IMR-90 (cell line): ENCODE measurements around the gene IL18BP. TPM values are rescaled to one million over a fixed set of nuclear protein-coding genes. Genes with fewer than 3 reads are reported as not detected.

Experiments used
- ATAC-seq: fragments of 200-7000 bp; cut with Tn5 transposase; 2 replicates; pipeline ENCODE4 v1.9.1; 2020; ENCODE audit warnings: low read depth, mild to moderate bottlenecking, moderate library complexity
- BruUV-seq: library from RNA; stranded (reverse); fragments of 400-500 nt; replicated peaks from 2 replicates; lab custom pipeline; 2021; lab: Mats Ljungman, UMichigan
- CTCF ChIA-PET: fragments of 300-600 bp; formaldehyde crosslinking; extraction: SDS; loops from one replicate; lab custom pipeline; 2021; ENCODE audit warnings: antibody characterized with exemption; lab: Yijun Ruan, JAX
- POLR2A ChIA-PET: fragments of 300-600 bp; sonication (Branson Sonifier 250); formaldehyde crosslinking; loops from one replicate; lab custom pipeline; 2022; ENCODE audit warnings: antibody characterized with exemption; ENCODE audit not compliant: unreplicated experiment; lab: Charles Lee
- DNase-seq: peaks from one replicate; pipeline ENCODE4 v3.0.0; 2013
- H2AFZ ChIP-seq: replicated peaks from 2 replicates; pipeline ENCODE3; 2013; ENCODE audit warnings: low read length, mild to moderate bottlenecking; ENCODE audit not compliant: poor library complexity
- H2AK5ac ChIP-seq: 2 replicates; pipeline ENCODE4 v1.6.1; 2013; ENCODE audit warnings: low read depth, low read length, inconsistent platforms
- H2AK9ac ChIP-seq: replicated peaks from 2 replicates; pipeline ENCODE3; 2013; ENCODE audit warnings: mild to moderate bottlenecking, low read depth, low read length, moderate library complexity; ENCODE audit not compliant: poor library complexity
- H2BK120ac ChIP-seq: 2 replicates; pipeline ENCODE4 v1.6.1; 2013; ENCODE audit warnings: low read depth, low read length, inconsistent platforms
- H2BK15ac ChIP-seq: 3 replicates; pipeline ENCODE4 v1.6.1; 2013; ENCODE audit warnings: low read depth, low read length, inconsistent platforms
- H2BK20ac ChIP-seq: 2 replicates; pipeline ENCODE4 v1.6.1; 2013; ENCODE audit warnings: low read depth, mild to moderate bottlenecking, inconsistent platforms, low read length, moderate library complexity
- H2BK5ac ChIP-seq: 2 replicates; pipeline ENCODE4 v1.6.1; 2013; ENCODE audit warnings: mild to moderate bottlenecking, low read depth, low read length, inconsistent platforms; ENCODE audit not compliant: poor library complexity, severe bottlenecking
- H3K14ac ChIP-seq: replicated peaks from 2 replicates; pipeline ENCODE4 v1.6.1; 2013; ENCODE audit warnings: low read depth, low read length, inconsistent platforms
- H3K18ac ChIP-seq: 2 replicates; pipeline ENCODE4 v1.6.1; 2013; ENCODE audit warnings: low read depth, low read length, control low read depth
- H3K23ac ChIP-seq: 2 replicates; pipeline ENCODE4 v1.6.1; 2013; ENCODE audit warnings: low read depth, low read length, inconsistent platforms
- H3K27ac ChIP-seq: 2 replicates; pipeline ENCODE4 v1.5.1; 2013; ENCODE audit warnings: mild to moderate bottlenecking, control low read depth, low read length; ENCODE audit not compliant: insufficient read depth
- H3K27me3 ChIP-seq: 2 replicates; pipeline ENCODE4 v1.6.1; 2013; ENCODE audit warnings: low read length; ENCODE audit not compliant: control insufficient read depth, insufficient read depth
- H3K36me3 ChIP-seq: 2 replicates; pipeline ENCODE4 v1.6.1; 2013; ENCODE audit warnings: low read length, mixed read lengths; ENCODE audit not compliant: control insufficient read depth, insufficient read depth
- H3K4ac ChIP-seq: 2 replicates; pipeline ENCODE4 v1.6.1; 2013; ENCODE audit warnings: low read depth, low read length, inconsistent platforms
- H3K4me1 ChIP-seq: 2 replicates; pipeline ENCODE4 v1.6.1; 2013; ENCODE audit warnings: low read length, mixed read lengths; ENCODE audit not compliant: control insufficient read depth, insufficient read depth
- H3K4me2 ChIP-seq: 2 replicates; pipeline ENCODE4 v1.6.1; 2013; ENCODE audit warnings: low read depth, mild to moderate bottlenecking, control low read depth, low read length, moderate library complexity
- H3K4me3 ChIP-seq: 2 replicates; pipeline ENCODE4 v1.5.1; 2013; ENCODE audit warnings: low read depth, mild to moderate bottlenecking, control low read depth, low read length, moderate library complexity; ENCODE audit not compliant: insufficient read depth
- H3K56ac ChIP-seq: 2 replicates; pipeline ENCODE4 v1.6.1; 2013; ENCODE audit warnings: low read length, inconsistent platforms; ENCODE audit not compliant: insufficient read depth; ENCODE audit errors: extremely low read depth
- H3K79me1 ChIP-seq, 2 experiments: 2 replicates each; pipeline ENCODE4 v1.6.1; 2013; ENCODE audit warnings: low read length in 2 of 2, inconsistent platforms in 1 of 2, low read depth in 1 of 2
- H3K9ac ChIP-seq: 2 replicates; pipeline ENCODE4 v1.6.1; 2013; ENCODE audit warnings: low read depth, low read length, control low read depth
- H3K9me1 ChIP-seq: 2 replicates; pipeline ENCODE4 v1.6.1; 2013; ENCODE audit warnings: low read length, inconsistent platforms; ENCODE audit not compliant: insufficient read depth
- H3K9me3 ChIP-seq: 2 replicates; pipeline ENCODE4 v1.6.1; 2013; ENCODE audit warnings: low read length; ENCODE audit not compliant: control insufficient read depth, insufficient read depth
- H4K20me1 ChIP-seq: 2 replicates; pipeline ENCODE4 v1.6.1; 2013; ENCODE audit warnings: low read length, inconsistent platforms; ENCODE audit not compliant: insufficient read depth
- H4K5ac ChIP-seq: 2 replicates; pipeline ENCODE4 v1.6.1; 2013; ENCODE audit warnings: mild to moderate bottlenecking, low read depth, low read length, control low read depth
- H4K8ac ChIP-seq, 2 experiments: 2 replicates each; pipeline ENCODE4 v1.6.1; 2013; ENCODE audit warnings: low read depth in 2 of 2, low read length in 2 of 2, control low read depth in 1 of 2, inconsistent platforms in 1 of 2
- H4K91ac ChIP-seq: 2 replicates; pipeline ENCODE4 v1.6.1; 2013; ENCODE audit warnings: low read depth, low read length, inconsistent platforms; ENCODE audit not compliant: insufficient read depth
- BHLHE40 ChIP-seq: fragments of 150-350 bp; IDR thresholded peaks from 2 replicates; pipeline ENCODE4 v1.6.1; 2016; ENCODE audit warnings: mild to moderate bottlenecking, low read depth, low read length
- CEBPB ChIP-seq: IDR thresholded peaks from 2 replicates; pipeline ENCODE4 v1.6.1; 2012; ENCODE audit warnings: low read depth, low read length, improper control_type of control experiment
- CHD1 ChIP-seq: IDR thresholded peaks from 2 replicates; pipeline ENCODE4 v1.6.1; 2012; ENCODE audit warnings: low read depth, low read length, improper control_type of control experiment
- CTCF ChIP-seq: conservative IDR thresholded peaks from 2 replicates; pipeline ENCODE4 v1.5.1; 2012; ENCODE audit warnings: mild to moderate bottlenecking, low read depth, low read length, improper control_type of control experiment
- MAFK ChIP-seq: IDR thresholded peaks from 2 replicates; pipeline ENCODE4 v1.6.1; 2012; ENCODE audit warnings: low read depth, low read length, improper control_type of control experiment
- MXI1 ChIP-seq: IDR thresholded peaks from 2 replicates; pipeline ENCODE4 v1.6.1; 2012; ENCODE audit warnings: low read depth, mild to moderate bottlenecking, low read length, moderate library complexity, borderline replicate concordance
- NFE2L2 ChIP-seq: fragments of 150-350 bp; IDR thresholded peaks from 2 replicates; pipeline ENCODE4 v1.6.1; 2016; ENCODE audit warnings: low read depth, mild to moderate bottlenecking, low read length
- POLR2A ChIP-seq: IDR thresholded peaks from 2 replicates; pipeline ENCODE4 v1.6.1; 2012; ENCODE audit warnings: mild to moderate bottlenecking, low read depth, low read length
- RAD21 ChIP-seq: IDR thresholded peaks from 2 replicates; pipeline ENCODE4 v1.6.1; 2012; ENCODE audit warnings: low read length, improper control_type of control experiment
- RCOR1 ChIP-seq: IDR thresholded peaks from 2 replicates; pipeline ENCODE4 v1.6.1; 2012; ENCODE audit warnings: mild to moderate bottlenecking, low read length, improper control_type of control experiment; ENCODE audit not compliant: insufficient replicate concordance
- WGBS, 2 experiments: methylation state at CpG; one replicate each; pipeline versions ENCODE4 v1.1.5 to v1.1.7; 2013; ENCODE audit warnings: missing lambda C conversion rate in 2 of 2; ENCODE audit not compliant: insufficient read length in 1 of 2; ENCODE audit errors: extremely low coverage in 2 of 2; 5-methylcytosine and 5-hydroxymethylcytosine counted together
- dilution Hi-C: fragments of 300-500 bp; cut with HindIII; formaldehyde crosslinking; loops from one replicate; pipeline ENCODE4 v1.14.3; 2018; ENCODE audit warnings: low sequenced_read_pairs; ENCODE audit not compliant: unreplicated experiment
- in situ Hi-C: fragments of 300-500 bp; cut with MboI; formaldehyde crosslinking; loops from 3 replicates; pipeline ENCODE4 v1.14.3; 2019; ENCODE audit warnings: low sequenced_read_pairs, inconsistent platforms, mixed read lengths
- intact Hi-C: fragments of 100-400 bp; cut with micrococcal nuclease; formaldehyde crosslinking; loops from 2 replicates; pipeline ENCODE4 v1.10.0; 2022
- polyA plus RNA-seq, 3 experiments: library from polyadenylated mRNA; depleted of rRNA; stranded (reverse); fragments of >200 nt; gene quantifications; 2 replicates each; pipeline ENCODE4 v1.2.3, GENCODE V29; 2012; ENCODE audit warnings: low replicate concordance in 1 of 3
- total RNA-seq: library from RNA; depleted of rRNA; stranded (reverse); fragments of >200 nt; gene quantifications from 2 replicates; pipeline ENCODE4 v1.2.3, GENCODE V29; 2012
- TF ChIP-seq, protein P1 (sequence below): fragments of 150-350 bp; IDR thresholded peaks from 2 replicates; pipeline ENCODE4 v1.6.1; 2016; ENCODE audit warnings: low read depth, mild to moderate bottlenecking, low read length, moderate library complexity, borderline replicate concordance

IL18BP gene
- total and polyA plus RNA-seq, 2 of the 4 experiments (the other 2 are of a cell fraction) = 0.90 to 3.2 TPM

DNA sequence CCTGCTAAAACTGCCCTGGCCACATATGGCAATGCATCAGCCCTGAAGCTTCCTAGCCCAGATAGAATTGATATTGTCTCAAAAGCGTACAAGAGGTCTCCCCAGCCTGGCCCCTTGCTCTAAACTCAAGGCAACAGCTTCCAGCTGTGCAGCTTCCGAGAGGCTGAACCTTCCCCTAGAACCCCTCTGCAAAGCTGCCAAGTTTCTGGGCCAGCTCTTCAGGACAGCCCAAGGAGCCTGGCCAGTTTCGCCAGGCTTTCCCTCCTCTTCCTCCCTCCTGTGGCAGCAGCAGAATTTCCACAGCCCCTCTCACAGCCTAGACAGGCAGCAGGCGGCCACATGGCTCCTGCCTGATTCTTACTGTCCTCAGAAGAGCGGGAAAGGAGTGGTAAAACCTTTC, 47.1 kb downstream of the IL18BP start (continued):
- no peak for TF ChIP-seq CTCF
- TF ChIP-seq NFE2L2 = no peak

DNA sequence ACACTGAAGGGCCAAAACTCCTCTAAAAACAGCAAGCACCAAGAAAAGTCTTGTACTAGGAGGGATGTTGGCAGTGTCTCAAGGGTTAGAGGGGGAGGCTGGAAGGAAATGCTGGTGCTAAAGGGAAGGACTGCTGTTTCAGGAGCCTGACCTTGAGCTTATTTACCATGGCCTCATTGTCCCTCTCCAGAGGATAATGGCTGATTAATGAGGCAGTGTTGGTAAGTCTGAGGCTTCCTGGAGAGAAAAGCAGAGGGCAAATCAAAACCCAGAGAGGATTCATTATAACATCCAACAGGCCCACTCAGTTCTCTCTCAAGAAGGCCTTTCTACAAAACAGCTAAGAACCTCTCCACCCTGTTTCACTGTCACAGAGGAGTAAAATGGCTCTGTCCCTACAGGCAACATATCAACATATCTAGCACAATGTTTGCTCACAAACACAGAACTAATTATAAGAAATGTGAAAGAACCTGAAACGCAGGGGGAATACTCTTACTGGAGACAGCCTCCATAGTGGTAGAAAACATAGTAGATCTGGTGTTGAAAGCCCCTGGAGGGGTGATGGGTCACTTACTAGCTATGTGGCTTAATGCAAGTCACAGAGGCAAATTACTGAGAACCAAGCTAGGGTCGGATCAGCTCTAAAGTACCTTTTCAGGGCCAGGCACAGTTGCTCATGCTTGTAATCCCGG, 50.2 kb downstream of the IL18BP start:
- CTCF ChIA-PET = no interaction called here
- no peaks in the 10 kb centered on the region for H3K27me3 ChIP-seq
- no peak overlapping the region for H2BK120ac ChIP-seq
- H3K4me1 ChIP-seq = no peaks in the 10 kb centered on the region
- H4K91ac ChIP-seq = no peak overlapping the region
- no peak overlapping the region for H3K9ac ChIP-seq
- H3K56ac ChIP-seq = no peak overlapping the region
- H3K4me2 ChIP-seq = no peak overlapping the region
- no peak overlapping the region for H3K18ac ChIP-seq
- peaks cover 44 to 73% of the 10 kb centered on the region in 2 experiments for H3K79me1 ChIP-seq
- no peak overlapping the region for H2BK20ac ChIP-seq
- in situ Hi-C loops = no loop called here
- H3K4ac ChIP-seq = no peak overlapping the region
- no peak overlapping the region for H3K4me3 ChIP-seq
- H3K27ac ChIP-seq = no peak overlapping the region
- no peak for DNase-seq
- no TSS peak for BruUV-seq
- 0 out of 4 replicates have a peak overlapping the region, but pooled peaks of 1 of the 2 experiments have one; percentile 11 for H4K8ac ChIP-seq
- no peaks in the 10 kb centered on the region; the same call in 1 of the 2 replicates for H3K36me3 ChIP-seq
- no CpG with 5 or more reads among the region's 3 CpGs for WGBS, 2 experiments
- dilution Hi-C loops = no loop called here
- no peak overlapping the region for H3K14ac ChIP-seq
- H2AFZ ChIP-seq = no peak overlapping the region
- no peak overlapping the region for H2AK5ac ChIP-seq
- no peak overlapping the region for H2BK15ac ChIP-seq
- intact Hi-C loops = no loop called here
- H3K9me3 ChIP-seq = no peaks in the 10 kb centered on the region
- peaks cover 5% of the 10 kb centered on the region; the same call in 1 of the 2 replicates for H3K9me1 ChIP-seq
- POLR2A ChIA-PET = interaction anchor here (0.8 kb wide), 1 partner anchor 11 kb away, joined by 3 read pairs; no protein-coding TSS in a partner anchor
- H3K23ac ChIP-seq = no peak overlapping the region
- no peak overlapping the region for H2AK9ac ChIP-seq
- H2BK5ac ChIP-seq = no peak overlapping the region
- no peak for ATAC-seq
- H4K20me1 ChIP-seq = no peaks in the 10 kb centered on the region; the same call in 1 of the 2 replicates
- H4K5ac ChIP-seq = no peak overlapping the region
- TF ChIP-seq RAD21 (no peak), CHD1 (no peak), RCOR1 (no peak), CEBPB (no peak), CTCF (no peak), NFE2L2 (no peak), MXI1 (no peak), POLR2A (no peak), BHLHE40 (no peak), MAFK (no peak)
- TF ChIP-seq, protein P1, sequence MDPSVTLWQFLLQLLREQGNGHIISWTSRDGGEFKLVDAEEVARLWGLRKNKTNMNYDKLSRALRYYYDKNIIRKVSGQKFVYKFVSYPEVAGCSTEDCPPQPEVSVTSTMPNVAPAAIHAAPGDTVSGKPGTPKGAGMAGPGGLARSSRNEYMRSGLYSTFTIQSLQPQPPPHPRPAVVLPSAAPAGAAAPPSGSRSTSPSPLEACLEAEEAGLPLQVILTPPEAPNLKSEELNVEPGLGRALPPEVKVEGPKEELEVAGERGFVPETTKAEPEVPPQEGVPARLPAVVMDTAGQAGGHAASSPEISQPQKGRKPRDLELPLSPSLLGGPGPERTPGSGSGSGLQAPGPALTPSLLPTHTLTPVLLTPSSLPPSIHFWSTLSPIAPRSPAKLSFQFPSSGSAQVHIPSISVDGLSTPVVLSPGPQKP = no peak
